Stomach smooth muscle (tissue), 2 donors: ENCODE results near the gene CBFA2T2.
A peak's percentile ranks its signal among the peaks of the same experiment; 100 is the strongest.

Source experiments
- H3K27ac ChIP-seq: one replicate; pipeline ENCODE4 v1.7.0; 2013; ENCODE audit warnings: mild to moderate bottlenecking, low read length, inconsistent platforms
- H3K27me3 ChIP-seq, 2 donors: one replicate each; pipeline ENCODE4 v1.7.0; 2013; ENCODE audit warnings: low read length in 2 of 2; ENCODE audit not compliant: insufficient read depth in 2 of 2, control insufficient read depth in 1 of 2
- H3K36me3 ChIP-seq, 2 donors: one replicate each; pipeline ENCODE4 v1.7.0; 2013; ENCODE audit warnings: low read length in 2 of 2; ENCODE audit not compliant: control insufficient read depth in 2 of 2, insufficient read depth in 2 of 2
- H3K4me1 ChIP-seq: one replicate; pipeline ENCODE4 v1.7.0; 2013; ENCODE audit warnings: low read length; ENCODE audit not compliant: control insufficient read depth, insufficient read depth
- H3K4me3 ChIP-seq, 2 donors: one replicate each; pipeline ENCODE4 v1.7.0; 2013; ENCODE audit warnings: low read length in 2 of 2
- H3K9ac ChIP-seq, 2 donors: one replicate each; pipeline ENCODE4 v1.7.0; 2013; ENCODE audit warnings: low read length in 2 of 2, mild to moderate bottlenecking in 1 of 2
- H3K9me3 ChIP-seq, 2 donors: one replicate each; pipeline ENCODE4 v1.7.0; 2013; ENCODE audit warnings: low read length in 2 of 2; ENCODE audit not compliant: control insufficient read depth in 2 of 2
- donor health status: healthy.
- donor health status: Pancreatic carcinoma.

CBFA2T2 gene

DNA sequence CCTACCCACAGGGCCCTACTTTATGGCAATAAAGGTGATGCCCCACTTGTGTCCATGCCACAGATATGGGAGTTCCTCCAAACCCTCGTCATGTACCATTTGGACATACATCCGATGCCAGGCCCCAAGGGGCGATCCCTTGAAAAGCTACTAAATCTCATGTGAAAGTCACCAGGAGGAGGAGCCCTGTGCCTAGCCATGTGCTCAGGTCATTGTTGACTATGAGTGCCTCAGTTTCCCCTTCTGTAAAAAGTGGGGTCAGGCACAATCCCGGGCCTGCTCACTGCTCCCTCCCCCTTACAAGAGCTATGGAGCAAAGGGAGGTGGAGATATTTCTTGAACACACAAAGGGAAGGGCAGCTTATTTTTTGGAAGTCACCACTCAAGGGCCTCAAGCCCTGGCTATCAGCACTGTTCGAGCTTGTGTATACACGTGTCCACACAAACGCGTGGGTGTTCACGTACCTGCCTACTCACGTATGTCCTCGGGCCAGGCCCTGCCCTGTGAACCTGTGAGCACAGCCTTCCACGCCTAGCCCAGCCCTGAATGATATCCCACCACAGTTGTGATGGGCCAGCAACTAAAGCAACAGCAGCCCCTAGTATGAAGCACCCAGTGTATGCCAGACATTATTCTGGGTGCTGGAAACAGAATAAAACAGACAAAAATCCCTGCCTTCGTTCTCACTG is 178.7 kb downstream of the CBFA2T2 start:
- Histone ChIP-seq H3K27ac (peak overlapping the region; percentile 88), H3K36me3 (peaks cover 10 to 15% of the 10 kb centered on the region in 2 donors), H3K4me1 (peaks cover 56% of the 10 kb centered on the region), H3K27me3 (no peaks in the 10 kb centered on the region), H3K9me3 (no peaks in the 10 kb centered on the region), H3K9ac (peak overlapping the region in 1 of 2 donors; percentile 13), H3K4me3 (no peak overlapping the region)

DNA sequence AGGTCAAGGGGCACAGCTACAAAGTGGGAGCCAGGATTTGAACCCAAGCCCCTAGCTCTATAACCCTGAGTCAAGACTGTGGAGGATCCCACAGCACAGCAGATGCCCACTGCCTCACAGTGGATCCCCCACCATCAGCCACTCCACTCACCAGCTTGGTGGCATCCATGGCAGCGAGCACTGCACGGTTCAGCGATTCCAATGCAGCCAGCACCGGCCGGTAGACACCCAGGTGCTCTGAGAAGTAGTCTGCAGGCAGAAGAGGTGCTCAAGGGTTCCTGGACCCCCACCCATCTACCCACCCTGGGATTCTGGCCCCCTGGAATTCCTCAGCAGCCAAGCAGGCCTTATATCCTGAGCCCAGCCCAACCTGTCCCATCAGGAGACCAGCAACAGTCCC is 179.3 kb downstream of the CBFA2T2 start:
- Histone ChIP-seq H3K27me3 (no peaks in the 10 kb centered on the region), H3K4me3 (no peak overlapping the region), H3K9ac (no peak overlapping the region), H3K9me3 (no peaks in the 10 kb centered on the region), H3K27ac (no peak overlapping the region), H3K36me3 (peaks cover 10 to 15% of the 10 kb centered on the region in 2 donors), H3K4me1 (peaks cover 52% of the 10 kb centered on the region)

DNA sequence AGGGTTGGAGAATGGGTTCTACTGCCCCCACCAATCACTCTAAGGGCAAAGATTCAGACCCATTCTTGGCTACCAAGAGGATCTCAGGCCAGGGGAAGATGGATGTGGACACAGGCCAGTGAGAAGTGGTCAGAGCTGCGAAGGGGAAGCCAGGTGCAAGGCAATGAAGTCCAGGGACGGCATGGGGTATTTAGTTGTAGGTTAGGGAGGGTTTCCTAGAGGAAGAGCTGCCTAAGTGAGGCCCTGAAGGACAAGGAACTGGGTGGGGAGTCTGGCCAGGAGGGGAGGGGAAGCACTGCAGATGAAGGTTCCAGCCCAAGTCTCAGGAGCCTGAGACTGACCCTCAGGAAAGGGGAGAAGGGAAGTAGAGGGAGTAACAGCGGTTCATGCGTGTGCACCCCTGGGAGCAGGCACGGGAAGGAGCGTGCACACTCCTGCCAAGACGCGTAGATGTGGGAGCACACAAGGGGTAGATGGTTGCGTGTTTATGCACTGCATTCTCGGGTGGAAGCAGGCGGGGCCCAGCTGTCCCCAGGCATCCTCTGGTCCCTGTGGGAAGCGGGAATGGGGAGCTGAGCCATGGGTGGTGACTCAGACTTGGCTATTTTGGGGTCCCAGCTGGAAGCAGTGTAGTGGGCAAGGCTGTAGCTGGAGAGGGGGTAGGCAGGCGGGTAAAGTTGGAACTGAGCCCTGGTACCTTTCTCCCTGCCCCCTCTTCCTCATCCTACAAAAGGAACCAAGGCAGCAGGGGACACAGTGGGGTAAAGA is 180.2 kb downstream of the CBFA2T2 start:
- H3K9ac ChIP-seq, result no peak overlapping the region
- peaks cover 57% of the 10 kb centered on the region for H3K4me1 ChIP-seq
- H3K27ac ChIP-seq, result no peak overlapping the region
- no peaks in the 10 kb centered on the region for H3K9me3 ChIP-seq
- H3K36me3 ChIP-seq, result peaks cover 10 to 15% of the 10 kb centered on the region in 2 donors
- no peaks in the 10 kb centered on the region for H3K27me3 ChIP-seq
- H3K4me3 ChIP-seq, result no peak overlapping the region

DNA sequence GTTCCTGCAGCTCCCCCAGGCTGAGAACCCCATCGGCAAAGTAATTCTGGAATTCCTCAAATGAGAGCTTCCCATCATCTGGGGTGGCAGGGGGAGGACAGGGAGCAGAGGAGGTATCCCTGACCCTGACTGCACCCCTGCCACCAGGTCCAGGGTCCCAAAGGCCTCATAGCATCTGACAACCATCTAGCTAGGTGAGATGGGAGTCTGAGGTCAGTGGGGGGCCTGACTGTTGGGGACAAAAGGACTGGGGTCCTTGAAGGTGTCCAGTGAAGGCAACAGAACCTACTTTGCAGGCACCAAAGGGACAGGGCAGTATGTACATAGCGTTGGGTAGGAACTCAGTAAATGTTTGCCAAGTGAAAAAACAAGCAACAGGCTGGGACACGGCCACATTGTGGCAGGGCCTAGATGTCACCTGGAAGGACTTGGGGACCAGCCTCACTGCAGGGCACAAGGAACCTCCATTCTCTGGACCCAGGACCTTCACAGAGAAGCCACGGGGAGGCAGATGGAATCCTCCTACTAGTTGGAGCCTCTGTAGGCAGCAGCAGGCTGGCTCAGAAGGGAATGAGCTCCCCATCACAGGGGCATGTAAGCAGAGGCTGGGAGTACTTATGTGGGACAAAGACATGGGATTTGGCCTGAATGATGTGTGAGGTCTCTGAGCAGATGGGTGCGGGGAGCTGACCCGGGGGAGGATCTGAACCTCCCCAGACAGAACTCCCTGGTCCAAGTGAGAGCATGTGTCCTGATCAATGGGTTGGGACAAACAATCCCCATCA is 181.0 kb downstream of the CBFA2T2 start:
- Histone ChIP-seq H3K9me3 (no peaks in the 10 kb centered on the region), H3K27me3 (no peaks in the 10 kb centered on the region), H3K4me1 (peaks cover 65% of the 10 kb centered on the region), H3K36me3 (peaks cover 10 to 15% of the 10 kb centered on the region in 2 donors), H3K27ac (no peak overlapping the region), H3K4me3 (no peak overlapping the region), H3K9ac (no peak overlapping the region)

DNA sequence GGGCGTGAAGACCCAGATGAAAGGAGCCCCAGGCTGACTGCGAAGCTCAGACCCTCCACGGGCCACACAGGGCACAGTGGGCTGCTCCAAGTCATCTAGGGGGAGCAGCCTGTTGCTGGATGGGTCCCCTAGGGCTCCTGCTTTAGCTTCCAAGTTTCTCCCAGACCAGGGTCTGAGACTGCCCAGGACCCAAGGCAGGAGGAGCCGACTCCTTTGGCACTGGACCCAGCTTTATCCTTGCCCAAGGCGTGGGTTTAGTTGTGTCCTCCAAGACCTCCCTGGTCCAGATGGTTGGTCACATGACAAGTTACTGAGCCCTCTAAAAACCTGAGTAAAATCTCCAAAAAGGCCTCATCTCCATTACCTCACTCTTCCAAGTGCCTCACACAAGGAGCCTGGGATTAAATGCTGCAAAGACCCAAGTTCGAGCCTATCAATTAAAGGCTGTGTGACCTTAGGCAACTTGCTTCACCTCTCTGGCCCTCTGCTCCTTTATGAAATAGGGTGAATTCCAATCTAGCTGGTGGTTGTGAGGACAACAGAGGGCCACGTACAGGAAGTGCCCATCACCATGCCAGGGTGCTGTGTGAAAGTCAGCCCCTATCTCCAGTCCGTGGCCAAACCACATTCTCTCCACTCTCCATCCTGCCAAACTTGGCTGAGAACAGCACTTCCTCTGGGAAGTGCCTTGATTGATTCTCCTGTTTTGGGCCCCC is 181.8 kb downstream of the CBFA2T2 start:
- no peak overlapping the region for H3K9ac ChIP-seq
- no peak overlapping the region for H3K27ac ChIP-seq
- H3K4me3 ChIP-seq, result no peak overlapping the region
- peaks cover 10 to 15% of the 10 kb centered on the region in 2 donors for H3K36me3 ChIP-seq
- H3K27me3 ChIP-seq, result no peaks in the 10 kb centered on the region
- H3K9me3 ChIP-seq, result no peaks in the 10 kb centered on the region
- peaks cover 65% of the 10 kb centered on the region for H3K4me1 ChIP-seq

DNA sequence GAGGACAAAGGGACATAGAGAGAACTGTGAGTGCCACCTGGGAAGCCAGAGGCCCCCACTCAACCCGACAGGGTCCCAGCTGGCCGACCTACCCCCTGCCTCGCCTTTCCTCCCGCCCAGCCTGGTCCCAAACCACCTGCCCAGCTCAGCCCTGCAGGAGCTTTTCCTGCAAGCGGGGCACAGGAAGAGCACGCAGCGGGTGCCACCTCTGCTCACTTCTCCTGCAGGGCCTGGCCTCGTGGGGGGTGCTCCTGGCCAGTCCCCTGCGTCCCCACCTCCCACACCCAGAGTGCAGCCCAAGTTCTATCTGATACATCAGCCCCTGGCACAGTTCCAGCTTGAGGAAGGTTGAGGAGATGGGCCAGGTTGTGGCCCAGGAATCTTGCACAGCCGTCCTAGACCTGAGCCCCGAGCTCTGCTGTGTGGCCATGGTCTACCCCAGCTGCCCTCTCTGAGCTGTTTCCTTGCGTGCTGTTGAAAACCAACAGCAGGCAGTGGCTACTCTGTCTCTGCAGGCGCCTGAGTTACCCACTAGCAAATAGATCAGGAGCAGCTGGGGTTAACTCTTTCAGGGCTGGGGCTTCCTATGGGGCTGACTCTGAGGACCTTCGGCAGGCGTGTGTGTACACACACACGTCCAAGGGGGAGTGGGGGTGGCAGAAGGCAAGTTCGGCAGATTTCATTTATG is 182.7 kb downstream of the CBFA2T2 start:
- peaks cover 10 to 15% of the 10 kb centered on the region in 2 donors for H3K36me3 ChIP-seq
- peak overlapping the region; percentile 63 to 81 for H3K4me3 ChIP-seq
- H3K9ac ChIP-seq, result peak overlapping the region; percentile 82 to 83
- no peaks in the 10 kb centered on the region for H3K27me3 ChIP-seq
- H3K27ac ChIP-seq, result peak overlapping the region; percentile 80
- no peaks in the 10 kb centered on the region for H3K9me3 ChIP-seq
- peaks cover 59% of the 10 kb centered on the region for H3K4me1 ChIP-seq

DNA sequence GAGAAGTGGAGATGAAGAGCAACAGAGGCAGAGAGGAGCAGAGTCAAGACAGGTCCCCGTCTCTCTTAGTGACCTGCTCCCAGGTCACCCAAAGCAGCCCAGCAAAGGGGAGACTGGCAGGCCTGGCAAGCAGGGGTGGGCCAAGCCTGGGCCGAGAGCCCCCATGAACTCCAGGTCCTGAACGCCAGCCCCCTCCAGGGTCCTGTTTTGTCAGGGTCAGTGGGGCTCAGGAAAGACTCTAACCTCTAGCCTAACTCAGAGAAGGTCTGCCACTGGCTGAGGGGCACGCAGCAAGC is 183.2 kb downstream of the CBFA2T2 start:
- H3K36me3 ChIP-seq, result peaks cover 10 to 15% of the 10 kb centered on the region in 2 donors
- no peaks in the 10 kb centered on the region for H3K27me3 ChIP-seq
- H3K9ac ChIP-seq, result peak overlapping the region; percentile 82 to 83
- H3K4me1 ChIP-seq, result peaks cover 54% of the 10 kb centered on the region
- H3K27ac ChIP-seq, result peak overlapping the region; percentile 80
- H3K9me3 ChIP-seq, result no peaks in the 10 kb centered on the region
- peak overlapping the region; percentile 63 to 81 for H3K4me3 ChIP-seq

DNA sequence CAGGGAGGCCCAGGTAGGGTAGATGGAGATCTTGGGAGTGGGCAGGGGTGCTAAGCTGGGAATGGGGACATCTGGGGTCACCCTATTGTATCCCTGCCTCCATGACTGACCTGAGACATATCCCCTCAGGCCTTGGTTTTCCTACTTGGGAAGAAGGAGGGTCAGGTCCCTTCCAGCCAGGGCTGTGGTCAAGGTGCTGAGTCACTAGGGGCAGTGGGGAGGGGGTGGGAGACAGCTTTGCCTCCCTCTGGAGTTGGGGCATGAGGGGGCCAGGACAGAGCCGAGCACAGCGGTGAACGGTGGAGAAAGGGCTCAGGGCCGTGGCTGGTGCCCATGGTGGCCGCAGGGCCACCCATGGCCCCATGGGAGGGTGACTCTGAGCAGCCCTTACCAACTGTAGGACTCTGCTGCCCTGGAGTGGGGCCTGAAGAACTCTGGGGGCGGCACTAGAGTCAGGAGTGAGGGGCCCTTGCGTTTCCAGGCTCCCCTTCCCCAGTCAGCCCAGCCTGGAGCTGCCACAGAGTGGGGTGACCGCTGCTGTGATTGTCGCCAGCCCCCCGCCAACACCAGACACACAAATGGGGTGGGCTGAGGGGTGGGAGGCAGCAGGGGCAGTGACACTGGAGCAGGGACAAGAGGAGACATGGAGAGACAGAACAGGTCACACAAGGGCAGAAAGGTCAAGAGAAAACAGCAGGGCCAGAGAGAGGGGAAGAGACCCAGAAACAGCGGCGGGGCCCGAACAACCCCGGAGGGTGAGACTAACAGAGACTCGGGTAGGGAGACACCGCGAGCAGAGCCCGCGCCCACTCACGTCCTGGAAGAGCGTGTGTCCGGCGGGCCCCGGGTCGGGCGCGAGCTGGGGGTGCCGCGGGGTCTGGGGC is 183.8 kb downstream of the CBFA2T2 start:
- Histone ChIP-seq H3K27me3 (no peaks in the 10 kb centered on the region), H3K27ac (peak overlapping the region; percentile 80), H3K4me3 (peak overlapping the region; percentile 63 to 81), H3K9ac (peak overlapping the region; percentile 82 to 83), H3K36me3 (peaks cover 9 to 15% of the 10 kb centered on the region in 2 donors), H3K4me1 (peaks cover 49% of the 10 kb centered on the region), H3K9me3 (no peaks in the 10 kb centered on the region)

DNA sequence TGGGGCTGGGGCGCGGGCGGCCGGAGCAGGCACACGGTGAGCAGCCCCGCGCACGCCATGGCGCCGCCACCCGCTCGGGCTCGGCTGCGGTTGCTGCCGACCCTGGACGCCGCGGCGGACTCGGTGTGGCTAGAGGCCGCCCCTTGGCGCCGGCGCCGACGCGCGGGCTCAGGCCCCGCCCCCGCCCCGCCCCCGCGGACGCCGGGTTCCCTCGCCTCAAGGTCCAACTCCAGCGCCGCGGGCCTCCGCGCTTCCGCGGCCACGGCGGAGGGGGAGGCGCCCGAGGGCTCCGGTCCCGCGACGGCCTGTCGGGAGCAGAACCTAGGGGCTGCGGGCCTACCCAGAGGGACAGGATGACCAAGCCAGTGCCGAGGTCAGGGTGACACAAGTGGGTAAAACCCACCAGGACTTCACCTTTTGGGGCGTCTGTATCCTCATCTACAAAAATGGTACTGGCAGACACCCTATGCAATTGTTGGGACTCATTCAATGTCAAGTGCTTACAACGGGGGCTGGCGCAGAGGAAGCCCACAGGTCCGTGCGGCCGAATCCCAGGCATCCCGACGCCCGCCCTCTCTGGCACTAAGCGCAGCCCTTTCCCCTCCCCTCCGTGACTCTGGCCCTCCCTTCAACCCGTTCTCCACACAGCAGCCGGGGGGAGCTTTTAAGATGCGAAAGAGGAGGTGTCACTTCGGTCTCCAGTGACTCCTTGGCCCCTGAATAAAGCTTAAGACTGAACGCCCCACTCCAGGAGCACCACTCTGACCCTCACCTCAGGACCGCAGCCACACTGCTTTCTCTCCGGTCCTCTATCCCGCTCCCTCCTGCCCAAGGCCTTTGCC is 184.6 kb downstream of the CBFA2T2 start, which contains the start of gene NECAB3:
NECAB3 (minus strand) TSS at position 135 of the 842 bp plus-strand sequence; CDS start at position 59, 76 bp downstream.
- Histone ChIP-seq H3K9me3 (no peaks in the 10 kb centered on the region), H3K27ac (peak within 1 kb of the TSS; percentile 97), H3K4me3 (peak within 1 kb of the TSS; percentile 70 to 81), H3K4me1 (peaks cover 52% of the 10 kb centered on the region), H3K27me3 (no peaks in the 10 kb centered on the region), H3K36me3 (peaks cover 3 to 10% of the 10 kb centered on the region in 2 donors), H3K9ac (peak within 1 kb of the TSS; percentile 82 to 83)
